OCI-LY3 (cell line): ENCODE measurements around the gene NSG1.

Experiments
- CTCF ChIP-seq: fragments of 200-600, 300-600 bp; sonication (generic); IDR thresholded peaks from 2 replicates; pipeline ENCODE4 v1.5.1; 2014; ENCODE audit warnings: antibody characterized with exemption, low read length, low read depth
- EZH2phosphoT487 ChIP-seq: fragments of 200-600 bp; shearing (Covaris generic); IDR thresholded peaks from 2 replicates; pipeline ENCODE4 v1.6.1; 2018; ENCODE audit warnings: antibody characterized with exemption, mixed run types, low read depth

DNA sequence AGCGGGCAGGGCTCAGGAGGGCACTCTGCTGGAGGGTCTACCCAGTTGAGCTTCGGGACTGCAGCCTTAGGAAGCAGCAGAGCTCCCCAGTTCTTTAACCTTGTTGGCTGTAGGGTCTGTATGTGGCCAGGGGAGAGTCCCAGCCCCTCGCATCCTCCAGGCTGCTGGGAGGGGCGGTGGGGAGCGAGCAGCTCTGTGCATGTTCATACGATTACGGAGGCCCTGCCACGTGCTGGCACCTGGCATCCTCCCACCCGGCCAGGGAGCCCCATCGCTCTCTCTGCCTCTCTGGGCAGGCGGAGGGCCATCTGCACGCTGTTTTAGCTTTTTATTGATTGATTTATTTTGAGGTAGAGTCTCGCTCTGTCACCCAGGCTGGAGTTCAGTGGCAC is 21.2 kb downstream of the NSG1 start:
- TF ChIP-seq CTCF (no peak), EZH2phosphoT487 (no peak)
